Measurements from ENCODE around the gene OR8H3.

The OR8H3 gene

GRCh38 chr11:56172256-56172830, 50.2 kb downstream of the OR8H3 start:
- no peaks in the 10 kb centered on the region for H3K9me3 ChIP-seq (ENCODE audit: control insufficient read depth, low read length)
- no peaks in the 10 kb centered on the region for H3K27me3 ChIP-seq (replicated peaks; ENCODE audit: control insufficient read depth, insufficient read depth, low read length, poor library complexity, severe bottlenecking)
- no peak overlapping the region for H3K4me3 ChIP-seq (ENCODE audit: insufficient read depth, low read depth, low read length, poor library complexity, severe bottlenecking)
- DNase-seq, result no peak
- no peaks in the 10 kb centered on the region for H3K36me3 ChIP-seq (ENCODE audit: control insufficient read depth, insufficient read depth, low read length)
- H3K4me1 ChIP-seq (ENCODE audit: control insufficient read depth, insufficient read depth, low read length, poor library complexity, severe bottlenecking), result no peaks in the 10 kb centered on the region
- H3K27ac ChIP-seq (ENCODE audit: insufficient read depth, low read length, poor library complexity, severe bottlenecking), result no peak overlapping the region
